Measurements from ENCODE around the gene RAB23. TPM values are rescaled to one million over a fixed set of nuclear protein-coding genes. Genes with fewer than 3 reads are reported as not detected.

The RAB23 gene
- total and polyA plus RNA-seq, 2 experiments from 2014 or later: 5.2 to 16.7 TPM

DNA sequence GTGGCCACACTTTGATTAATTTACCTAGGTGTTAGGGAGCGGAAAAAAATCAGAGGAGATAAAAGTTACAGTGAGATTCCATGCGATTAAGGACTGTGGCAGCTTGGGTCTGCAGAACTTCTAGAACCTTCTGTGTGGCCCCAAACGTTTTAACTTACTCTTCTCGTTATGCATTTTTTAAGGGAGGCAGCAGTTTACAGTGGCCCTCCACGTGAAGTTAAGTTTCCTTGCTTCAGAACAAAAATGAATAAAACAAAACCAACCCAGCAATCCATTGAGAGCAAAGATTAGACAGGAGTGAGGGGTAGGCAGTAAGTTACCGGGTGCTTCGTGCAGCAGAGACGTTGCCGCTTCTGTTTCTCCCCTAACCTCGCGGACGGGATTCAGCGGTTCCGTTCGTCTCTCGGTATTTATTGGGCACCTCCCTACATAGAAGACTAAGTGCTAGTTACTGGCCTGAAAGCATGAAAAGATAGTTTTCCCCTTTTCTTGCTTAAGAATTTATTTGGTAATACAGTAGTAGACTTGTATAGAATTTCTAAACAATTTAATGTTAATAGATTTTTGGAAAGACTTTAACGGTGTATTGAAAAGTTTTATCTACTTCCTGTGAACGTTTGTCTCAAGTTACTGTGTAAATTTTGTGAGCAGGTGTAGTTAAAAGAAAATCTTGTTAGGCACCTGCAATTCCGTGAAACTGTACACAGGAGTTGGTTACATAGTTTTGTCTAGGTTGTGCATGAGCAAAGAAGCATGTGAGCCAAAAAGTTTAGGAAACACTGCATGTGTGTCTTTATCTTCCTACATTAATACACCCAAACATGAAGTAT, 48.8 kb downstream of the RAB23 start:
- H3K36me3 ChIP-seq (ENCODE audit: insufficient read depth): peaks cover 5% of the 10 kb centered on the region; the same call in 1 of the 2 replicates
- H3K27ac ChIP-seq (ENCODE audit: low read depth): no peak overlapping the region
- no peaks in the 10 kb centered on the region for H4K20me1 ChIP-seq (replicated peaks; ENCODE audit: insufficient read depth)
- Mint-ChIP-seq H3K4me3 (peak overlapping the region; percentile 94), H3K27me3 (ENCODE audit: insufficient read depth, low read depth, poor library complexity) (peaks cover 8% of the 10 kb centered on the region), H3K27ac (peak overlapping the region; percentile 81; the same call in 1 of the 2 replicates), H3K36me3 (ENCODE audit: low read depth) (no peaks in the 10 kb centered on the region), H3K4me1 (peaks cover 39% of the 10 kb centered on the region), H3K9me3 (no peaks in the 10 kb centered on the region)
- peaks cover 44% of the 10 kb centered on the region for H3K79me2 ChIP-seq (replicated peaks; ENCODE audit: insufficient read depth)
- H3F3A ChIP-seq (replicated peaks; ENCODE audit: low read depth): 0 out of 2 replicates have a peak, but pooled peaks cover 3% of the 10 kb centered on the region
- peak; percentile 23 for ATAC-seq
- peak; percentile 51 for DNase-seq (ENCODE audit: low spot score)
- peaks cover 23% of the 10 kb centered on the region for H3K4me1 ChIP-seq (ENCODE audit: insufficient read depth)
- H3K4me2 ChIP-seq: peak overlapping the region; percentile 80
- H3K9me2 ChIP-seq (ENCODE audit: insufficient read depth): no peaks in the 10 kb centered on the region
- H2AFZ ChIP-seq: peak overlapping the region; percentile 91
- peak overlapping the region; percentile 75 for H3K4me3 ChIP-seq
- H3K27me3 ChIP-seq (ENCODE audit: insufficient read depth): peaks cover 12% of the 10 kb centered on the region
- TF ChIP-seq, protein P1, sequence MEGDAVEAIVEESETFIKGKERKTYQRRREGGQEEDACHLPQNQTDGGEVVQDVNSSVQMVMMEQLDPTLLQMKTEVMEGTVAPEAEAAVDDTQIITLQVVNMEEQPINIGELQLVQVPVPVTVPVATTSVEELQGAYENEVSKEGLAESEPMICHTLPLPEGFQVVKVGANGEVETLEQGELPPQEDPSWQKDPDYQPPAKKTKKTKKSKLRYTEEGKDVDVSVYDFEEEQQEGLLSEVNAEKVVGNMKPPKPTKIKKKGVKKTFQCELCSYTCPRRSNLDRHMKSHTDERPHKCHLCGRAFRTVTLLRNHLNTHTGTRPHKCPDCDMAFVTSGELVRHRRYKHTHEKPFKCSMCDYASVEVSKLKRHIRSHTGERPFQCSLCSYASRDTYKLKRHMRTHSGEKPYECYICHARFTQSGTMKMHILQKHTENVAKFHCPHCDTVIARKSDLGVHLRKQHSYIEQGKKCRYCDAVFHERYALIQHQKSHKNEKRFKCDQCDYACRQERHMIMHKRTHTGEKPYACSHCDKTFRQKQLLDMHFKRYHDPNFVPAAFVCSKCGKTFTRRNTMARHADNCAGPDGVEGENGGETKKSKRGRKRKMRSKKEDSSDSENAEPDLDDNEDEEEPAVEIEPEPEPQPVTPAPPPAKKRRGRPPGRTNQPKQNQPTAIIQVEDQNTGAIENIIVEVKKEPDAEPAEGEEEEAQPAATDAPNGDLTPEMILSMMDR (conservative IDR thresholded peaks at IDR 0.05; ENCODE audit: low read depth in 2 of 2): no peak
- no peak for TF ChIP-seq JUNB (IDR thresholded peaks at IDR 0.05; ENCODE audit: unreplicated experiment)
- no peak for TF ChIP-seq STAT1 (IDR thresholded peaks at IDR 0.05; ENCODE audit: unreplicated experiment)
- no peak for TF ChIP-seq ZNF331 (CRISPR knock-in tag; IDR thresholded peaks at IDR 0.05; ENCODE audit: low read depth)
- no peak for TF ChIP-seq NANOG (IDR thresholded peaks at IDR 0.05; ENCODE audit: borderline replicate concordance)
- TF ChIP-seq POLR2AphosphoS5 (IDR thresholded peaks at IDR 0.05; ENCODE audit: low read depth): no peak
- TF ChIP-seq, protein P2, sequence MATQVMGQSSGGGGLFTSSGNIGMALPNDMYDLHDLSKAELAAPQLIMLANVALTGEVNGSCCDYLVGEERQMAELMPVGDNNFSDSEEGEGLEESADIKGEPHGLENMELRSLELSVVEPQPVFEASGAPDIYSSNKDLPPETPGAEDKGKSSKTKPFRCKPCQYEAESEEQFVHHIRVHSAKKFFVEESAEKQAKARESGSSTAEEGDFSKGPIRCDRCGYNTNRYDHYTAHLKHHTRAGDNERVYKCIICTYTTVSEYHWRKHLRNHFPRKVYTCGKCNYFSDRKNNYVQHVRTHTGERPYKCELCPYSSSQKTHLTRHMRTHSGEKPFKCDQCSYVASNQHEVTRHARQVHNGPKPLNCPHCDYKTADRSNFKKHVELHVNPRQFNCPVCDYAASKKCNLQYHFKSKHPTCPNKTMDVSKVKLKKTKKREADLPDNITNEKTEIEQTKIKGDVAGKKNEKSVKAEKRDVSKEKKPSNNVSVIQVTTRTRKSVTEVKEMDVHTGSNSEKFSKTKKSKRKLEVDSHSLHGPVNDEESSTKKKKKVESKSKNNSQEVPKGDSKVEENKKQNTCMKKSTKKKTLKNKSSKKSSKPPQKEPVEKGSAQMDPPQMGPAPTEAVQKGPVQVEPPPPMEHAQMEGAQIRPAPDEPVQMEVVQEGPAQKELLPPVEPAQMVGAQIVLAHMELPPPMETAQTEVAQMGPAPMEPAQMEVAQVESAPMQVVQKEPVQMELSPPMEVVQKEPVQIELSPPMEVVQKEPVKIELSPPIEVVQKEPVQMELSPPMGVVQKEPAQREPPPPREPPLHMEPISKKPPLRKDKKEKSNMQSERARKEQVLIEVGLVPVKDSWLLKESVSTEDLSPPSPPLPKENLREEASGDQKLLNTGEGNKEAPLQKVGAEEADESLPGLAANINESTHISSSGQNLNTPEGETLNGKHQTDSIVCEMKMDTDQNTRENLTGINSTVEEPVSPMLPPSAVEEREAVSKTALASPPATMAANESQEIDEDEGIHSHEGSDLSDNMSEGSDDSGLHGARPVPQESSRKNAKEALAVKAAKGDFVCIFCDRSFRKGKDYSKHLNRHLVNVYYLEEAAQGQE (IDR thresholded peaks at IDR 0.05; ENCODE audit: unreplicated experiment): no peak
- no peak for TF ChIP-seq CREB1 (CRISPR knock-in tag; IDR thresholded peaks at IDR 0.05; ENCODE audit: low read depth)
- no peak for TF ChIP-seq ZNF114 (CRISPR knock-in tag; IDR thresholded peaks at IDR 0.05)
- TF ChIP-seq ETS1 (IDR thresholded peaks at IDR 0.05): no peak
- TF ChIP-seq ZNF462 (CRISPR knock-in tag; IDR thresholded peaks at IDR 0.05): no peak
- no peak for TF ChIP-seq EZH2phosphoT487 (IDR thresholded peaks at IDR 0.05; ENCODE audit: unreplicated experiment)
- TF ChIP-seq EZH2 (IDR thresholded peaks at IDR 0.05; ENCODE audit: low read depth, unreplicated experiment): no peak

Measured in GM23338 (cell line).